Trophoblast cell (in vitro differentiated cells and primary cell): Measurements from ENCODE around the gene TLR9.
A peak's percentile ranks its signal among the peaks of the same experiment; 100 is the strongest.

ENCODE experiments used
- DNase-seq, 2 donors: peaks; one replicate each; pipeline ENCODE4 v3.0.0-alpha.2; 2016
- H2AFZ ChIP-seq: 2 replicates; pipeline ENCODE4 v1.6.1; 2013; ENCODE audit warnings: low read length, moderate library complexity, mild to moderate bottlenecking; ENCODE audit not compliant: insufficient read depth, poor library complexity
- H2AK5ac ChIP-seq: 2 replicates; pipeline ENCODE4 v1.6.1; 2013; ENCODE audit warnings: mild to moderate bottlenecking, low read length
- H2BK120ac ChIP-seq: 2 replicates; pipeline ENCODE4 v1.6.1; 2013; ENCODE audit warnings: low read length, mild to moderate bottlenecking, moderate library complexity; ENCODE audit not compliant: insufficient read depth, poor library complexity
- H2BK12ac ChIP-seq: 2 replicates; pipeline ENCODE4 v1.6.1; 2013; ENCODE audit warnings: mild to moderate bottlenecking, low read length, moderate library complexity
- H2BK5ac ChIP-seq: 2 replicates; pipeline ENCODE4 v1.6.1; 2013; ENCODE audit warnings: low read length, low read depth, moderate library complexity, mild to moderate bottlenecking; ENCODE audit not compliant: poor library complexity
- H3K14ac ChIP-seq: 2 replicates; pipeline ENCODE4 v1.6.1; 2013; ENCODE audit warnings: mild to moderate bottlenecking, low read length
- H3K18ac ChIP-seq: 2 replicates; pipeline ENCODE4 v1.6.1; 2013; ENCODE audit warnings: mild to moderate bottlenecking, low read length
- H3K23ac ChIP-seq: 2 replicates; pipeline ENCODE4 v1.6.1; 2013; ENCODE audit warnings: low read length
- H3K27ac ChIP-seq: 2 replicates; pipeline ENCODE4 v1.5.1; 2013; ENCODE audit warnings: low read depth, mild to moderate bottlenecking, inconsistent platforms, low read length, moderate library complexity
- H3K27me3 ChIP-seq: 2 replicates; pipeline ENCODE4 v1.6.1; 2013; ENCODE audit warnings: inconsistent platforms, mild to moderate bottlenecking, low read length, moderate library complexity; ENCODE audit not compliant: insufficient read depth
- H3K36me3 ChIP-seq, 2 experiments: 1 replicate in 1 of 2; 2 replicates in 1 of 2; pipeline ENCODE4 v1.6.1; 2013; ENCODE audit warnings: low read length in 2 of 2, mild to moderate bottlenecking in 2 of 2, moderate library complexity in 1 of 2; ENCODE audit not compliant: insufficient read depth in 2 of 2, control insufficient read depth in 1 of 2
- H3K4ac ChIP-seq: 2 replicates; pipeline ENCODE4 v1.6.1; 2013; ENCODE audit warnings: low read depth, mild to moderate bottlenecking, low read length, moderate library complexity
- H3K4me1 ChIP-seq, 2 experiments: 1 replicate in 1 of 2; 2 replicates in 1 of 2; pipeline ENCODE4 v1.6.1; 2013; ENCODE audit warnings: low read length in 2 of 2, mild to moderate bottlenecking in 2 of 2, moderate library complexity in 1 of 2; ENCODE audit not compliant: insufficient read depth in 2 of 2, control insufficient read depth in 1 of 2
- H3K4me2 ChIP-seq: 2 replicates; pipeline ENCODE4 v1.6.1; 2013; ENCODE audit warnings: inconsistent platforms, mild to moderate bottlenecking, low read length, moderate library complexity
- H3K4me3 ChIP-seq: 2 replicates; pipeline ENCODE4 v1.5.1; 2013; ENCODE audit warnings: mild to moderate bottlenecking, low read depth, low read length, inconsistent platforms
- H3K79me1 ChIP-seq: one replicate; pipeline ENCODE4 v1.6.1; 2013; ENCODE audit warnings: low read length
- H3K79me2 ChIP-seq: 2 replicates; pipeline ENCODE4 v1.6.1; 2013; ENCODE audit warnings: low read length, mild to moderate bottlenecking; ENCODE audit not compliant: control insufficient read depth, insufficient read depth, poor library complexity
- H3K9ac ChIP-seq: 2 replicates; pipeline ENCODE4 v1.6.1; 2013; ENCODE audit warnings: mild to moderate bottlenecking, low read length
- H3K9me3 ChIP-seq: 2 replicates; pipeline ENCODE4 v1.6.1; 2013; ENCODE audit warnings: low read depth, mild to moderate bottlenecking, control low read depth, inconsistent platforms, low read length; ENCODE audit not compliant: insufficient read depth
- H4K12ac ChIP-seq: 2 replicates; pipeline ENCODE4 v1.6.1; 2013; ENCODE audit warnings: low read depth, mild to moderate bottlenecking, low read length, moderate library complexity
- H4K8ac ChIP-seq: 2 replicates; pipeline ENCODE4 v1.6.1; 2013; ENCODE audit warnings: low read depth, mild to moderate bottlenecking, low read length, moderate library complexity
- H4K91ac ChIP-seq: one replicate; pipeline ENCODE4 v1.6.1; 2013; ENCODE audit warnings: low read depth, mild to moderate bottlenecking, low read length, moderate library complexity
- WGBS: extraction: QIAGEN DNeasy Blood & Tissue Kit; methylation state at CpG from one replicate; pipeline ENCODE4 v1.1.7; 2013; ENCODE audit warnings: missing lambda C conversion rate; ENCODE audit not compliant: insufficient read length, insufficient coverage; ENCODE audit errors: extremely low coverage; 5-methylcytosine and 5-hydroxymethylcytosine counted together

The TLR9 gene

GRCh38 chr3:52182691-52183090 is 42.8 kb downstream of the TLR9 start:
- DNase-seq: no peak
- H3K79me1 ChIP-seq: no peaks in the 10 kb centered on the region
- WGBS: no CpG with 5 or more reads among the region's 4 CpGs
- H2AK5ac ChIP-seq: no peak overlapping the region
- H2BK5ac ChIP-seq: no peak overlapping the region
- H3K9ac ChIP-seq: no peak overlapping the region
- no peak overlapping the region for H4K8ac ChIP-seq
- no peak overlapping the region for H4K91ac ChIP-seq
- no peak overlapping the region for H4K12ac ChIP-seq
- peaks cover 0 to 11% of the 10 kb centered on the region in 2 experiments for H3K4me1 ChIP-seq
- H3K27me3 ChIP-seq: no peaks in the 10 kb centered on the region
- H3K18ac ChIP-seq: no peak overlapping the region
- H3K4ac ChIP-seq: no peak overlapping the region
- no peak overlapping the region for H3K4me3 ChIP-seq
- no peak overlapping the region for H2BK12ac ChIP-seq
- no peak overlapping the region for H3K23ac ChIP-seq
- H3K14ac ChIP-seq: no peak overlapping the region
- no peak overlapping the region for H2AFZ ChIP-seq
- H3K27ac ChIP-seq: no peak overlapping the region
- H3K79me2 ChIP-seq: no peaks in the 10 kb centered on the region
- no peak overlapping the region for H3K4me2 ChIP-seq
- no peak overlapping the region for H2BK120ac ChIP-seq
- no peaks in the 10 kb centered on the region for H3K36me3 ChIP-seq
- H3K9me3 ChIP-seq: peaks cover 4% of the 10 kb centered on the region

- Histone ChIP-seq H3K23ac (no peak overlapping the region), H3K4me3 (no peak overlapping the region), H2BK5ac (no peak overlapping the region), H2AK5ac (no peak overlapping the region), H3K36me3 (no peaks in the 10 kb centered on the region), H2AFZ (no peak overlapping the region), H3K4me1 (peaks cover 5 to 16% of the 10 kb centered on the region in 2 experiments), H3K79me1 (no peaks in the 10 kb centered on the region), H3K14ac (no peak overlapping the region), H3K9me3 (peaks cover 4% of the 10 kb centered on the region), H4K91ac (no peak overlapping the region), H4K8ac (no peak overlapping the region), H4K12ac (no peak overlapping the region), H3K9ac (no peak overlapping the region), H3K27ac (no peak overlapping the region), H3K27me3 (no peaks in the 10 kb centered on the region), H3K4ac (no peak overlapping the region), H3K79me2 (no peaks in the 10 kb centered on the region), H3K4me2 (no peak overlapping the region), H2BK12ac (no peak overlapping the region), H3K18ac (no peak overlapping the region), H2BK120ac (no peak overlapping the region)
- no CpG with 5 or more reads among the region's 5 CpGs for WGBS
- DNase-seq: no peak
Measured at GRCh38 chr3:52182196-52182595, 43.2 kb downstream of the TLR9 start.

- H3K18ac ChIP-seq: no peak overlapping the region
- WGBS: no CpG with 5 or more reads among the region's 4 CpGs
- no peaks in the 10 kb centered on the region for H3K27me3 ChIP-seq
- no peak overlapping the region for H4K8ac ChIP-seq
- H2BK5ac ChIP-seq: no peak overlapping the region
- H3K4me2 ChIP-seq: no peak overlapping the region
- H3K9me3 ChIP-seq: peaks cover 4% of the 10 kb centered on the region
- H4K91ac ChIP-seq: no peak overlapping the region
- no peaks in the 10 kb centered on the region for H3K79me1 ChIP-seq
- H3K4me3 ChIP-seq: no peak overlapping the region
- no peaks in the 10 kb centered on the region for H3K79me2 ChIP-seq
- H3K4me1 ChIP-seq: peaks cover 6 to 20% of the 10 kb centered on the region in 2 experiments
- no peak overlapping the region for H2AK5ac ChIP-seq
- H3K27ac ChIP-seq: no peak overlapping the region
- H3K9ac ChIP-seq: no peak overlapping the region
- H3K36me3 ChIP-seq: no peaks in the 10 kb centered on the region
- H3K4ac ChIP-seq: no peak overlapping the region
- no peak overlapping the region for H3K23ac ChIP-seq
- no peak overlapping the region for H3K14ac ChIP-seq
- no peak overlapping the region for H2BK12ac ChIP-seq
- no peak overlapping the region for H2BK120ac ChIP-seq
- no peak overlapping the region for H2AFZ ChIP-seq
- H4K12ac ChIP-seq: no peak overlapping the region
- peak; percentile 85 to 92 for DNase-seq
Measured at GRCh38 chr3:52181543-52181942, 43.9 kb downstream of the TLR9 start.

- Histone ChIP-seq H2BK12ac (no peak overlapping the region), H3K4me1 (peaks cover 6 to 20% of the 10 kb centered on the region in 2 experiments), H3K27me3 (no peaks in the 10 kb centered on the region), H2AK5ac (no peak overlapping the region), H4K91ac (no peak overlapping the region), H3K79me1 (no peaks in the 10 kb centered on the region), H2BK5ac (no peak overlapping the region), H4K8ac (no peak overlapping the region), H2BK120ac (no peak overlapping the region), H3K18ac (no peak overlapping the region), H3K79me2 (no peaks in the 10 kb centered on the region), H3K14ac (no peak overlapping the region), H3K9me3 (peaks cover 2% of the 10 kb centered on the region), H2AFZ (no peak overlapping the region), H3K4me3 (no peak overlapping the region), H3K27ac (no peak overlapping the region), H3K4me2 (no peak overlapping the region), H3K36me3 (no peaks in the 10 kb centered on the region), H3K9ac (no peak overlapping the region), H4K12ac (no peak overlapping the region), H3K4ac (no peak overlapping the region), H3K23ac (no peak overlapping the region)
- no CpG with 5 or more reads among the region's 1 CpG for WGBS
- no peak for DNase-seq
Measured at GRCh38 chr3:52178537-52178936, 46.9 kb downstream of the TLR9 start.
